ENCODE results near the gene LAIR1.
A peak's percentile ranks its signal among the peaks of the same experiment; 100 is the strongest.

- TF ChIP-seq CTCF (IDR thresholded peaks at IDR 0.05), result peak; percentile 94
- no peak for TF ChIP-seq ZFX (IDR thresholded peaks at IDR 0.05; ENCODE audit: borderline replicate concordance)
These were observed 39.5 kb downstream of the LAIR1 start for GRCh38 chr19:54325194-54325621.
